Stimulated activated naive B cell treated with anti-CD40 and anti-IgM and Interleukin-4, amounts not matched to agents 10 μg/mL and 1 μg/mL and 100 μg/mL, for 72 hours (primary cell): ENCODE measurements around the gene NAP1L4.
A peak's percentile ranks its signal among the peaks of the same experiment; 100 is the strongest.

Experiments used
- ATAC-seq, 2 donors: fragments of 150-1000 bp; cut with Tn5 transposase; replicated peaks; 2 replicates each; pipeline ENCODE4 v1.10.0; 2021; ENCODE audit warnings: moderate library complexity in 1 of 2
- DNase-seq: peaks from one replicate; pipeline ENCODE4 v3.0.0; 2021
- H3K27ac Mint-ChIP-seq: one replicate; pipeline ENCODE4 v1.8.0; 2022; ENCODE audit warnings: mild to moderate bottlenecking, mixed read lengths
- H3K27me3 Mint-ChIP-seq, 2 donors: one replicate each; pipeline ENCODE4 v1.8.0; 2022; ENCODE audit warnings: mixed read lengths in 2 of 2
- H3K36me3 Mint-ChIP-seq, 2 donors: one replicate each; pipeline ENCODE4 v1.8.0; 2022; ENCODE audit warnings: mixed read lengths in 2 of 2, mild to moderate bottlenecking in 1 of 2
- H3K4me1 Mint-ChIP-seq, 2 donors: one replicate each; pipeline ENCODE4 v1.8.0; 2022; ENCODE audit warnings: mixed read lengths in 2 of 2, mild to moderate bottlenecking in 1 of 2
- H3K4me3 Mint-ChIP-seq, 2 donors: one replicate each; pipeline ENCODE4 v1.8.0; 2022; ENCODE audit warnings: mild to moderate bottlenecking in 2 of 2, mixed read lengths in 2 of 2, moderate library complexity in 1 of 2
- H3K9me3 Mint-ChIP-seq, 2 donors: one replicate each; pipeline ENCODE4 v1.8.0; 2022; ENCODE audit warnings: mixed read lengths in 2 of 2, mild to moderate bottlenecking in 1 of 2

Gene NAP1L4

GRCh38 chr11:3003396-3004231 is 11.5 kb upstream of the NAP1L4 start:
- Mint-ChIP-seq H3K36me3 (peaks cover 58 to 68% of the 10 kb centered on the region in 2 donors), H3K27ac (peak overlapping the region; percentile 43), H3K4me1 (no peaks in the 10 kb centered on the region), H3K27me3 (no peaks in the 10 kb centered on the region), H3K4me3 (no peak overlapping the region), H3K9me3 (no peaks in the 10 kb centered on the region)
- no peak for ATAC-seq
- no peak for DNase-seq

GRCh38 chr11:3002871-3003270 is 10.7 kb upstream of the NAP1L4 start:
- DNase-seq (no peak), ATAC-seq (no peak)
- no peaks in the 10 kb centered on the region for H3K4me1 Mint-ChIP-seq
- H3K9me3 Mint-ChIP-seq = no peaks in the 10 kb centered on the region
- H3K27ac Mint-ChIP-seq = no peak overlapping the region
- no peaks in the 10 kb centered on the region for H3K27me3 Mint-ChIP-seq
- H3K4me3 Mint-ChIP-seq = no peak overlapping the region
- H3K36me3 Mint-ChIP-seq = peaks cover 51 to 66% of the 10 kb centered on the region in 2 donors

GRCh38 chr11:3002351-3002861 is 10.3 kb upstream of the NAP1L4 start:
- Mint-ChIP-seq H3K9me3 (no peaks in the 10 kb centered on the region), H3K4me1 (no peaks in the 10 kb centered on the region), H3K27ac (no peak overlapping the region), H3K27me3 (no peaks in the 10 kb centered on the region), H3K36me3 (peaks cover 46 to 63% of the 10 kb centered on the region in 2 donors), H3K4me3 (no peak overlapping the region)
- ATAC-seq (no peak), DNase-seq (no peak)

GRCh38 chr11:3001496-3001895 is 9.4 kb upstream of the NAP1L4 start:
- no peak overlapping the region for H3K4me3 Mint-ChIP-seq
- no peaks in the 10 kb centered on the region for H3K4me1 Mint-ChIP-seq
- no peak for DNase-seq
- peaks cover 45 to 59% of the 10 kb centered on the region in 2 donors for H3K36me3 Mint-ChIP-seq
- no peaks in the 10 kb centered on the region for H3K9me3 Mint-ChIP-seq
- H3K27ac Mint-ChIP-seq = no peak overlapping the region
- no peak for ATAC-seq
- no peaks in the 10 kb centered on the region for H3K27me3 Mint-ChIP-seq

- peaks cover 39 to 49% of the 10 kb centered on the region in 2 donors for H3K36me3 Mint-ChIP-seq
- H3K4me3 Mint-ChIP-seq = no peak overlapping the region
- H3K27ac Mint-ChIP-seq = no peak overlapping the region
- no peaks in the 10 kb centered on the region for H3K9me3 Mint-ChIP-seq
- DNase-seq (no peak), ATAC-seq (no peak)
- no peaks in the 10 kb centered on the region for H3K4me1 Mint-ChIP-seq
- no peaks in the 10 kb centered on the region for H3K27me3 Mint-ChIP-seq
Measured at GRCh38 chr11:3000032-3000961, 8.2 kb upstream of the NAP1L4 start.

- Mint-ChIP-seq H3K36me3 (peaks cover 37 to 46% of the 10 kb centered on the region in 2 donors), H3K27me3 (no peaks in the 10 kb centered on the region), H3K4me3 (no peak overlapping the region), H3K4me1 (no peaks in the 10 kb centered on the region), H3K9me3 (no peaks in the 10 kb centered on the region), H3K27ac (no peak overlapping the region)
- DNase-seq (no peak), ATAC-seq (no peak)
Measured at GRCh38 chr11:2999464-2999998, 7.4 kb upstream of the NAP1L4 start.

- Mint-ChIP-seq H3K27me3 (no peaks in the 10 kb centered on the region), H3K9me3 (no peaks in the 10 kb centered on the region), H3K27ac (no peak overlapping the region), H3K4me1 (peaks cover 0 to 2% of the 10 kb centered on the region in 2 donors), H3K36me3 (peaks cover 26 to 35% of the 10 kb centered on the region in 2 donors), H3K4me3 (no peak overlapping the region)
- no peak for ATAC-seq
- DNase-seq = no peak
Measured at GRCh38 chr11:2998073-2998850, 6.1 kb upstream of the NAP1L4 start.

GRCh38 chr11:2997406-2997805 is 5.3 kb upstream of the NAP1L4 start:
- H3K9me3 Mint-ChIP-seq = no peaks in the 10 kb centered on the region
- H3K4me3 Mint-ChIP-seq = no peak overlapping the region
- H3K36me3 Mint-ChIP-seq = peaks cover 17 to 26% of the 10 kb centered on the region in 2 donors
- ATAC-seq = no peak
- DNase-seq = no peak
- no peak overlapping the region for H3K27ac Mint-ChIP-seq
- H3K27me3 Mint-ChIP-seq = no peaks in the 10 kb centered on the region
- peaks cover 0 to 9% of the 10 kb centered on the region in 2 donors for H3K4me1 Mint-ChIP-seq

GRCh38 chr11:2996976-2997375 is 4.8 kb upstream of the NAP1L4 start:
- no peak for DNase-seq
- no peak overlapping the region for H3K4me3 Mint-ChIP-seq
- H3K36me3 Mint-ChIP-seq = peaks cover 19 to 24% of the 10 kb centered on the region in 2 donors
- peaks cover 0 to 9% of the 10 kb centered on the region in 2 donors for H3K4me1 Mint-ChIP-seq
- no peak overlapping the region for H3K27ac Mint-ChIP-seq
- H3K9me3 Mint-ChIP-seq = no peaks in the 10 kb centered on the region
- H3K27me3 Mint-ChIP-seq = no peaks in the 10 kb centered on the region
- no peak for ATAC-seq

- Mint-ChIP-seq H3K4me1 (peaks cover 0 to 9% of the 10 kb centered on the region in 2 donors), H3K36me3 (peaks cover 14 to 16% of the 10 kb centered on the region in 2 donors), H3K27ac (no peak overlapping the region), H3K4me3 (no peak overlapping the region), H3K9me3 (no peaks in the 10 kb centered on the region), H3K27me3 (no peaks in the 10 kb centered on the region)
- DNase-seq (no peak), ATAC-seq (no peak)
Measured at GRCh38 chr11:2995893-2996554, 3.9 kb upstream of the NAP1L4 start.

- H3K27ac Mint-ChIP-seq = no peak overlapping the region
- no peak for ATAC-seq
Measured at GRCh38 chr11:2995031-2995561, 3.0 kb upstream of the NAP1L4 start.

GRCh38 chr11:2994336-2994730 is 2.2 kb upstream of the NAP1L4 start:
- Mint-ChIP-seq H3K36me3 (peaks cover 7 to 9% of the 10 kb centered on the region in 2 donors), H3K4me1 (peaks cover 9 to 21% of the 10 kb centered on the region in 2 donors), H3K27ac (no peak overlapping the region), H3K27me3 (no peaks in the 10 kb centered on the region), H3K9me3 (no peaks in the 10 kb centered on the region), H3K4me3 (no peak overlapping the region)
- DNase-seq (no peak), ATAC-seq (no peak)

More at GRCh38 chr11:2995031-2995561, 3.0 kb upstream of the NAP1L4 start:
- Mint-ChIP-seq H3K4me3 (no peak overlapping the region), H3K4me1 (peaks cover 4 to 14% of the 10 kb centered on the region in 2 donors), H3K9me3 (no peaks in the 10 kb centered on the region), H3K36me3 (peaks cover 10 to 13% of the 10 kb centered on the region in 2 donors), H3K27me3 (no peaks in the 10 kb centered on the region)
- no peak for DNase-seq

- ATAC-seq = peak; percentile 10 to 11
- H3K4me1 Mint-ChIP-seq = peaks cover 17 to 35% of the 10 kb centered on the region in 2 donors
- H3K27ac Mint-ChIP-seq = peak overlapping the region; percentile 99
Measured at GRCh38 chr11:2992997-2993325, 832 bp upstream of the NAP1L4 start.

More at GRCh38 chr11:2992997-2993325, 832 bp upstream of the NAP1L4 start:
- Mint-ChIP-seq H3K36me3 (peaks cover 11 to 12% of the 10 kb centered on the region in 2 donors), H3K4me3 (peak overlapping the region; percentile 93 to 96), H3K9me3 (no peaks in the 10 kb centered on the region), H3K27me3 (no peaks in the 10 kb centered on the region)
- no peak for DNase-seq
